H1 (cell line): ENCODE measurements around the gene MAPK4. TPM values are rescaled to one million over a fixed set of nuclear protein-coding genes. Genes with fewer than 3 reads are reported as not detected.

Experiments used
- BRCA1 ChIP-seq: IDR thresholded peaks from 2 replicates; pipeline ENCODE4 v1.6.1; 2012; ENCODE audit warnings: low read depth, low read length, improper control_type of control experiment
- CHD1 ChIP-seq: IDR thresholded peaks from 2 replicates; pipeline ENCODE4 v1.6.1; 2012; ENCODE audit warnings: low read depth, low read length, improper control_type of control experiment
- EGR1 ChIP-seq: IDR thresholded peaks from 2 replicates; pipeline ENCODE4 v1.6.1; 2011; ENCODE audit warnings: low read depth, low read length, borderline replicate concordance
- RAD21 ChIP-seq, 2 experiments: IDR thresholded peaks in 1 of 2; conservative IDR thresholded peaks in 1 of 2; 2 replicates each; pipeline ENCODE4 v1.6.1; 2011; ENCODE audit warnings: low read depth in 2 of 2, low read length in 2 of 2, improper control_type of control experiment in 1 of 2, inconsistent platforms in 1 of 2, mild to moderate bottlenecking in 1 of 2, moderate library complexity in 1 of 2
- RFX5 ChIP-seq: IDR thresholded peaks from 2 replicates; pipeline ENCODE4 v1.6.1; 2011; ENCODE audit warnings: low read depth, low read length, improper control_type of control experiment, borderline replicate concordance
- RXRA ChIP-seq: IDR thresholded peaks from 2 replicates; pipeline ENCODE4 v1.6.1; 2011; ENCODE audit warnings: low read depth, mild to moderate bottlenecking, low read length, moderate library complexity; ENCODE audit not compliant: insufficient read depth
- polyA plus RNA-seq, 7 experiments: library from polyadenylated mRNA; depleted of rRNA in 3 of 7; stranded (reverse) in 5 of 7; unstranded in 2 of 7; fragments of >200 nt in 5 of 7; fragments of 200-250 nt in 2 of 7; gene quantifications; 1 replicate in 5 of 7; 2 replicates in 1 of 7; 4 replicates in 1 of 7; pipeline versions ENCODE4 v1.2.1 to v1.2.3, GENCODE V29; 2011 to 2013; ENCODE audit warnings: missing spikeins in 2 of 7, mixed read lengths in 2 of 7
- total RNA-seq: library from RNA; stranded (reverse); fragmentation: NEBNext Ultra II Directional; extraction: Animal tissue kit (Norgen Biotek cat#: 25700); gene quantifications from 2 replicates; pipeline ENCODE4 v1.2.1, GENCODE V29; 2021

Gene MAPK4
- total and polyA plus RNA-seq, 2 of the 8 experiments (the other 6 are each of a cell fraction or from before 2014, with no cell fraction given): 3.2 to 3.7 TPM

DNA sequence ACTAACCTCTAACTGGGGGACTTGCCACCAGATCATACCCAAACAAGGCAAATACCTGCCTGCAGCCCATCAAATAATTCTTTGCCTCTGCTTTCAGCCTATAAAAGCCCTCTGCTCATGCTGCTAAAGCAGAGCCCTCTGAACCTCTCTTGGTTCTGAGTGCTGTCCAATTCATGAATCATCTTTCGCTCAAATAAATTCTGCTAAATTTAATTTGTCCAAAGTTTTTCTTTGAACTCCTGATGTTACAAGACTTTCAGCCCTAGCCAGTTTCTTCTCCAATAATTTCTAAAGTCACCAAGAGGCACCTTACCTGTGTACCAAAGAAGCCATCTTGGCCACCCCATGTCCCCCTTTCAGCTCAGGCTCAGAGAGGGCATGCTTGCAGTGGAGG, 188.0 kb downstream of the MAPK4 start (continued):
- TF ChIP-seq RFX5: no peak
- TF ChIP-seq RAD21 (IDR thresholded peaks at IDR 0.05 in 1 of 2, conservative IDR thresholded peaks at IDR 0.05 in 1 of 2; ENCODE audit: low read depth in 2 of 2, low read length in 2 of 2): no peak
- no peak for TF ChIP-seq EGR1
- TF ChIP-seq BRCA1: no peak
- TF ChIP-seq CHD1: no peak
- no peak for TF ChIP-seq RXRA
- TF ChIP-seq, all 59 proteins: peak for 0
